NCI-H526 treated with DMSO at 0.1 percent for 48 hours (cell line): ENCODE data around the gene NDUFB11.

Experiments
- DNase-seq: peaks from one replicate; lab custom pipeline; 2025; lab: John Stamatoyannopoulos, UW

NDUFB11 gene

DNA sequence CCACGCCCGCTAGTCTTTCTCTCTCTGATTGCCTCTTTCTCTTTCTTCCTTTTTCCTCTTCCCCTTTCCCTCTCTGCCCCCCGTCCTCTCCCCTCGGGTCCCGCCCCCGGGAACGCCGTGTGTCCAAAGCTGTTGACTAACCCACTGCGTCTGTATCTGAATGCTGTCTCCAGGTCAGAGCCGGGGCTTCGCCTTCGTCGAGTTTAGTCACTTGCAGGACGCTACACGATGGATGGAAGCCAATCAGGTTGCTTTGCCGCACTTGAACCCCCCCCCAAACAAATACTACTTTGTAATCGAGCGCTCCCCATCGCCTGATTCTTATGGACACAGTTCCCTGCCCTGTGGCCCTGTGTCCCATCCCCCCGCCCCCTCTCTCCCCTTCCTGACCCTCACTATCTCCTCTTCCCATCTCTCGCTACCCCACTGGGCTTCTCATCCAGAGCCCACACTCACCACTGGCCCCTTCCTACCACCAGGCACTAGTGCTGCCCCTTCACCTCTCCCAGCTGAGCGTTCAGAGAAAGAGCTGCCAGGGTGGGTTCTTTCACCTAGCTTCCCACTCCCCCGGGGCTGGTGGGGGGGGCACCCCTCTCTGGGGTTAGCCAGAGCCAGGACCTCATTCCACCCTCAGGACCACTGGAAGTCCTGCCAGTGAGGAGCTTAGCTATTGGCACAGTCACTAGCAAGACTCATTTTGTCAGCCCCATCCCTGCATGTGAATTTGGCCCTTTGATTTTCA lies 30.5 kb upstream of the NDUFB11 start:
- no peak for DNase-seq

- no peak for DNase-seq
These were observed 29.9 kb upstream of the NDUFB11 start for GRCh38 chrX:47174376-47174775.

- no peak for DNase-seq
These were observed 28.7 kb upstream of the NDUFB11 start for GRCh38 chrX:47172971-47173792.

DNA sequence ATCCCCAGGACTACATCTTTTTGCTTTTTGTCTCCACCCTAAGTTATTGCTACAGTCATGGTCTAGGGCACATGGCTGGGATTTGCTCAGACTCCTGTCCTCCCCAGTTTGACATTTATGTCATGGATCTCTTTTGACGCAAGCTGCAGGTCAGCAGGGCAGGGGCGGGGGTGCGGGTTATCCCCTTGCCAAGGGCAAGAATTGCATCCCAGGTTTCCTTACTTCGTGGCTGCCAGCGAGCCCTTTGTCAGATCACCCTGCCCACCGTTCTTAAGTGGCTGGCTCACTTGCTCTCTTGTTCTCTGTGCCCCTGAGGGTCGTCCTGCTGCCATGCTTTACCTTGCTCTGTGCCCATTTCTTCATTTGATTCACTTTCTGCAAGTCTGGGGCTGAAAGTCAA lies 28.0 kb upstream of the NDUFB11 start:
- DNase-seq, result no peak

DNA sequence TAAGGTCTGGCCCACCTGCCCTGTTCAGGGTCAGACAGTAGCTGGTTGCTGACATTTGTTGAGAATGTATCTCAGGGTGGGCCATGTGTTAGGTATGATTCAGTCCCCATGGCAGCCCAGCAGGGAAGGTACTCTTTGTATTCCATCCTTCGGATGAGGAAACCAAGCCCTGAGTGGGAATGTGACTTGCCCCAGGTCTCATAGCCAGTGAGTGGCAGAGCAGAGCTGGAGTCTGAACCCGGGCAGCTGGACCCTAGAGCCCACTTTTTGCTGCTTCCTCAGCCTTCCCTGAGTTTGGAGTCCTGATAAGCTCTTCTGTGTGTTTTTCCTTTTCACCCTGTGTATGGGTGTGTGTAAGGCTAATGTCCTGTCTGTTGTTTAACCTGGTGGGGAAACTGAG lies 27.5 kb upstream of the NDUFB11 start:
- DNase-seq, result no peak

DNA sequence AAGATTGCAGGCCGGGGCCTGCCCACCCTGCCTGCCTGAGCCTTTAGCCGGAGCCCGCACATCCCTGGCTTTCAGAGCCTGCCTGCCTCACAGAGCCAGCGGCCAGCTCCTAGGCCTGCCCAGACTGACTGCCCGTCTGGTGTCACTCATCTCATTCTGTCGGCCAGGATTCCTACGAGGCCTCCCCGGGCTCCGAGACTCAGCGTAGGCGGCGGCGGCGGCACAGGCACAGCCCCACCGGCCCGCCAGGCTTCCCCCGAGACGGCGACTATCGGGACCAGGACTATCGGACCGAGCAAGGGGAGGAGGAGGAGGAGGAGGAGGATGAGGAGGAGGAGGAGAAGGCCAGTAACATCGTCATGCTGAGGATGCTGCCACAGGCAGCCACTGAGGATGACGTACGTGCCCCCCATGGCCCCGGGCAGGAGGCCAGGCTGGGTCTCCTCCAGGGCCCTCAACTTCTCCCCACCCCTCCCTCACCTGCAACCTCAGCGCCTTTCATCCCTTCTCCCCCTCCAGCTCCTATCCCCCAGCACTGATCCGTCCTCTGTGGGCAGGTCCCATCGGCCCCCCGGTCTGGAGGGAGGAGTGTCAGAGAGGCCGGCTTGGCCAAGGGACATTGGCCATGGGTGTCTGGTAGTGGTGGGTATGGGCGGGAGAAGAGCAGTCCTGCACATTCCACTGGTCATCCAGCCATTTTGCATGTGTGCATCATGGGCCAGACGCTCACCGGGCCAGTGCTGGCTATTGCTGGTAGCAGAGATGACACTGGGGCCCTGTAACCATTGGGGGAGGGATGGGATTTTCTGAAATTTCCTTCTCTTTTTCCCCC lies 26.6 kb upstream of the NDUFB11 start:
- DNase-seq, result no peak

- DNase-seq, result no peak
These were observed 25.4 kb upstream of the NDUFB11 start for GRCh38 chrX:47169726-47170515.

DNA sequence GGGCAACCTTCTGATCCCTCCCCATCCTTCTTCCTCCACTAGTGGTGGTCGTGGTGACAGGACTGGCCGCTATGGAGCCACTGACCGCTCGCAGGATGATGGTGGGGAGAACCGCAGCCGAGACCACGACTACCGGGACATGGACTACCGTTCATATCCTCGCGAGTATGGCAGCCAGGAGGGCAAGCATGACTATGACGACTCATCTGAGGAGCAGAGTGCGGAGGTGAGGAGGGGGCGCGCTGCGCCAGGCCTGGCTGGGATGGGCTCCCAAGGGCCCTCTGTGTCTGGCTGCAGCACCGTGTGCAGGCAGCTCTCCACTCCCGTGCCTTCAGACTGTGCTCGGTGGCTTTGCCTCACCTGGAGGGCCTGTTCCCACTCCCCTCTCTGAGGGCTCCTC lies 24.8 kb upstream of the NDUFB11 start:
- no peak for DNase-seq

DNA sequence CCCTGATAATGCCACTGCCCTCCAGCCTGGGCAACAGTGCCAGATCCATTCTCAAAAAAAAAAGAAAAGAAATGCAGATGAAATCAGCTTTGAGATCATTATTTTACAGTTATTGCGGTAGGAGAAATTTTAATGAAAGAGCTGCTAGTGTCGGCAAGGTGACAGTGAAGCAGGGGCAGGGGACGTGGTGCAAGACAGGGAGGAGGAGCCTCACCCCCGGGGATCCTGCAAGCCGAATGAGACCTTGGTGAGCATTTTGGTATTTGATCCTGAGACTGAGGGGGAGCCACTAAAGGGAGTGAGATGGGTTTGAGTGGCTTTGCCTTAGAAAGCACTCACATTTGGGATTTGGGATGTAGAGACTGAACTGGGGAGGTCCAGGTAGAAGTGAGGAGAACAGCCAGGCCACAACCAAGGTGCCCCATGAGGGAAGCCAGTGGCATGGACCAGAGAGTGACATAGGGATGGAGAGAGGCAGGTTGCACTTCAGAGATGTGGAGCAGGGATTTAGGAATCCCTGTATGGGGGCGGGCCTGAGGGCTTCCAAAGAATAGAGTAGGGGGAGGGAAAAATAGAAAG lies 24.1 kb upstream of the NDUFB11 start:
- DNase-seq, result no peak

GRCh38 chrX:47166126-47166525 lies 21.6 kb upstream of the NDUFB11 start:
- no peak for DNase-seq

DNA sequence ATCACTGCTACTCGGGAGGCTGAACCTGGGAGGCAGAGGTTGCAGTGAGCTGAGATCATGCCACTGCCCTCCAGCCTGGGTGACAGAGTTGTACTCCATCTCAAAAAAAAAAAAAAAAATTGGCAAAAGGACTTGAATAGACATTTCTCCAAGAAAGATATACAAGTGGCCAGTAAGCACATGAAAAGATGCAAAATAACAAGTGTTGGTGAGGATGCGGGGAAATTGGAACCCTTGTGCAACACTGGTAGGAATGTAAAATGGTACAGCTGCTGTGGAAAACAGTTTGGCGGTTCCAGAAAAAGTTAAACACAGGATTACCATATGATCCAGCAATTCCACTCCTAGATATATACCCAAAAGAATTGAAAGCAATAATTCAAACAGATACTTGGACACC lies 19.9 kb upstream of the NDUFB11 start:
- no peak for DNase-seq

- no peak for DNase-seq
These were observed 18.6 kb upstream of the NDUFB11 start for GRCh38 chrX:47162927-47163583.

GRCh38 chrX:47160781-47161180 lies 16.3 kb upstream of the NDUFB11 start:
- DNase-seq, result no peak

- no peak for DNase-seq
These were observed 14.3 kb upstream of the NDUFB11 start for GRCh38 chrX:47158781-47159180.

DNA sequence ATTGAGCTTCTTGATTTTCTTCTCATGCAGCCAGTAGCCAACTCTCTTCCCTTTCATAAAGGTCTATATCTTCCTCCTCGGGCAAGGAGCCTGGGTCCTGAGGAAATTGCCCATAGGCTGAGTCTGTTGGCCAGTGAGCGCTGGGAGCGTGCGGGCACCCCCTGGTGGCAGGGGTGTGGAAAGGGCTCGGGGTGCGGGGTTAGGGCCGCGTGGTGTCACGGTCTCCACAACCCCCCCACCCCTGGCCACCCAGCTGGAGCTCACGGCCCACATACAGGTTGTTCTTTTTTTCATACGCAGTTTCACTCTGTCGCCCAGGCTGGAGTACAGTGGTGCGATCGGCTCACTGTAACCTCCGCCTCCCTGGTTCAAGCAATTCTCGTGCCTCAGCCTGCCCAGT lies 13.6 kb upstream of the NDUFB11 start:
- no peak for DNase-seq

DNA sequence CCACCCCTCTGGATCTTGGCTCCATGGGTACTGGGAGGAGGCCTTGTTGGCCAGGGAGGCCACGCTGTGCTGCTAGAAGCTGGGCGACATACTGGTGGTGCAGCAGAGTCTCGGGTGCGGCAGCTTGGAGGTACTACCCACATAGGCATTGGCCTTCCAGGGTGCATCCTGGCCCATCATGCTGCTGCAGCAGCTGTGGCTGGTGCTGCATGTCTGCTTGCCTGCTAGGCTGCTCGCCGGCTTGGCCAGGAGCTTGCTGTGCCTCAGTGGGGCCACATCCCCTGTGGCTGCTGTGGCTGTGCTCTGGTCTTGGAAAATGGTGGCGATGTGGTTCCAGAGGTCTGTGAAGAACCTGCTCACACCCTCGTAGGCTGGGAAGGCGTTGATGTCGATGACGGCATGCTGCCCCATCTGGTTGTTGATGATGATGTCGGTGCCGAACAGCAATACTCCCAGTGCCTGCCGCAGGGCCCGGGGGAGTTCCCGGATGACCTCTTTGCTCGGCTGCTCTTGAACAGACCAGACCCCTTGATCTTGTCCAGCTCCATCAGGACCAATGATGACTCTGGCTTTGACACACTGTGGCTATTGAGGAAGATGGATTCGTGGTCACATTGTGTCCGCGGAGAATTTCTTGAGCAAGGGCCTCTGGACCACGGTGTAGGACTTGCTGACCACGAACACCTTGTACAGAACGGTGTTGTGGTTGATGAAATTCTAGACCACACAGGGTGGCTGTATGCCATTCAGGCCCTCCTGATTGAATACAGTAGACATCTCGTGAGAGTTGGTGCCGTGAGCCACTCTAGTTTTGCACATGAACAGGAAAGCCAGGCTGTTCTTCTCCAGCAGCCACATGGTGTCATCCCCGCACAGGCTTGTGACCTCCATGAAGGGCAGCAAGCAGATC lies 12.4 kb upstream of the NDUFB11 start:
- no peak for DNase-seq

GRCh38 chrX:47151435-47151834 lies 6.9 kb upstream of the NDUFB11 start:
- no peak for DNase-seq

- DNase-seq, result no peak
These were observed 4.4 kb upstream of the NDUFB11 start for GRCh38 chrX:47148946-47149345.

DNA sequence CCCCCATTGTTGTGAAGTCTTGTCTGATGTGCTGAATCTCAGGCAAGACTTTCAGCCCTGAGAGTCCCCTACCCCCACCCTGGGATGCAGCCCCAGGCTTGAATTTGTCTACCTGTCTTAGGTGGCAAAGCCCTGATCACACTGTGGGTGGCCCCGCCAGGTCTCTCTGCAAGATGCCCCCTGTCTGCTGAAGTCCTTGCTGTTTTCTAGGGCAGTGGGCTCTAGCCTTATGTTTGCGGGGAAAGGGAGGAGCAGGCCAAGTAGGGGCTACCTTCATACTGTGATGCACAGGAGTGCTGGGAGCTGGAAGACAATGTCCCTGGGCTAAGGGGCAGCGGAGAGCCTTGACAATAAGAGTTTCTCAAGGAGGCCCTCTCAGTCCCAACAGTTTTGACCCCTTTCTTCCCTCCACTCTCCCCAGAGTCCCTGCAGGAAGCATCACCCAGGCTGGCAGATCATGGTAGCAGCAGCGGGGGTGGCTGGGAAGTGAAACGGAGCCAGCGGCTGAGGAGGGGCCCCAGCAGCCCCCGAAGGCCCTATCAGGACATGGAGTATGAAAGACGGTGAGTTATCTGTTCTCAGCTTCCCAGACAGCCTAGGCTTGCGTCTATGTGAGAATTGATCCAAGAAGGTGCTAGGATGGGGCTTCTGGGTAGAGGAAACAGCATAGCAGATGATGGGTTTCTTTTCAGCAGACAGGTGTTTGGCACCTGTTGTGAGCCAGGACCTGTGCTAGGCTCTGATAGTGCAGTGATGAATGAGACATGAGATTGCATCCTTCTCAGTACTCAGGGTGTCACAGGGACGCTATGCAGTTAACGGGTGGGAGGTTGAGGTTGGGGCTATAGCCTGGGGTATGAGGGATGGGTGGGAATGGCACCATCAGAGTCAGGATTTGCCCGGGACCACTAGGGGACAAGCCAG lies 2.7 kb upstream of the NDUFB11 start:
- DNase-seq, result no peak
